H9 (cell line): Measurements from ENCODE around the gene ABCG5. TPM values are rescaled to one million over a fixed set of nuclear protein-coding genes. Genes with fewer than 3 reads are reported as not detected.

Experiments
- DNase-seq: peaks from one replicate; pipeline ENCODE4 v3.0.0-alpha.2; 2017
- H2AFZ ChIP-seq: one replicate; pipeline ENCODE4 v1.6.1; 2013; ENCODE audit warnings: mild to moderate bottlenecking, low read length, control low read depth, moderate library complexity
- H2AK5ac ChIP-seq: 2 replicates; pipeline ENCODE4 v1.6.1; 2013; ENCODE audit warnings: low read length, control low read depth, mixed read lengths; ENCODE audit not compliant: insufficient read length
- H2BK120ac ChIP-seq: one replicate; pipeline ENCODE4 v1.6.1; 2013; ENCODE audit warnings: low read depth, mild to moderate bottlenecking, low read length, control low read depth, inconsistent platforms; ENCODE audit not compliant: poor library complexity, severe bottlenecking
- H2BK12ac ChIP-seq: 2 replicates; pipeline ENCODE4 v1.6.1; 2013; ENCODE audit warnings: low read length, control low read depth, mixed read lengths, low read depth; ENCODE audit not compliant: insufficient read length
- H2BK15ac ChIP-seq: 2 replicates; pipeline ENCODE4 v1.6.1; 2013; ENCODE audit warnings: low read depth, low read length, control low read depth
- H2BK20ac ChIP-seq: one replicate; pipeline ENCODE4 v1.6.1; 2013; ENCODE audit warnings: low read depth, mild to moderate bottlenecking, low read length, control low read depth, inconsistent platforms; ENCODE audit not compliant: poor library complexity, severe bottlenecking
- H2BK5ac ChIP-seq: 2 replicates; pipeline ENCODE4 v1.6.1; 2013; ENCODE audit warnings: low read length, control low read depth, mixed read lengths; ENCODE audit not compliant: insufficient read length
- H3K14ac ChIP-seq: 2 replicates; pipeline ENCODE4 v1.6.1; 2013; ENCODE audit warnings: low read length, control low read depth; ENCODE audit not compliant: insufficient read depth
- H3K18ac ChIP-seq: 2 replicates; pipeline ENCODE4 v1.6.1; 2013; ENCODE audit warnings: low read depth, mild to moderate bottlenecking, mixed read lengths, low read length, control low read depth; ENCODE audit not compliant: insufficient read length
- H3K23ac ChIP-seq: 2 replicates; pipeline ENCODE4 v1.6.1; 2013; ENCODE audit warnings: low read length, control low read depth, mixed read lengths, low read depth; ENCODE audit not compliant: insufficient read length
- H3K23me2 ChIP-seq: 2 replicates; pipeline ENCODE4 v1.6.1; 2013; ENCODE audit warnings: low read depth, mild to moderate bottlenecking, mixed read lengths, low read length, control low read depth; ENCODE audit not compliant: insufficient read length, poor library complexity, severe bottlenecking
- H3K27ac ChIP-seq: 2 replicates; pipeline ENCODE4 v1.5.1; 2013; ENCODE audit warnings: low read length, control low read depth, mixed read lengths, low read depth; ENCODE audit not compliant: insufficient read length
- H3K27me3 ChIP-seq: 2 replicates; pipeline ENCODE4 v1.6.1; 2013; ENCODE audit warnings: low read length, control low read depth, inconsistent platforms; ENCODE audit not compliant: insufficient read depth
- H3K4ac ChIP-seq: 2 replicates; pipeline ENCODE4 v1.6.1; 2013; ENCODE audit warnings: low read depth, mild to moderate bottlenecking, control low read depth, inconsistent platforms, low read length, moderate library complexity
- H3K4me1 ChIP-seq: 2 replicates; pipeline ENCODE4 v1.6.1; 2013; ENCODE audit warnings: low read length, control low read depth, inconsistent platforms; ENCODE audit not compliant: insufficient read depth
- H3K4me2 ChIP-seq: 2 replicates; pipeline ENCODE4 v1.6.1; 2013; ENCODE audit warnings: low read length, control low read depth, mixed read lengths; ENCODE audit not compliant: insufficient read length, insufficient read depth
- H3K56ac ChIP-seq: 2 replicates; pipeline ENCODE4 v1.6.1; 2013; ENCODE audit warnings: low read depth, mild to moderate bottlenecking, mixed read lengths, low read length, control low read depth; ENCODE audit not compliant: insufficient read length
- H3K79me1 ChIP-seq: 2 replicates; pipeline ENCODE4 v1.6.1; 2013; ENCODE audit warnings: low read depth, mild to moderate bottlenecking, moderate library complexity, low read length, control low read depth, inconsistent platforms; ENCODE audit not compliant: insufficient read depth, poor library complexity, severe bottlenecking
- H3K79me2 ChIP-seq: 2 replicates; pipeline ENCODE4 v1.6.1; 2013; ENCODE audit warnings: low read length, control low read depth, inconsistent platforms; ENCODE audit not compliant: insufficient read depth
- H3K9ac ChIP-seq: 2 replicates; pipeline ENCODE4 v1.6.1; 2013; ENCODE audit warnings: low read length, control low read depth, mixed read lengths; ENCODE audit not compliant: insufficient read length; ENCODE audit errors: extremely low read depth
- H3K9me3 ChIP-seq: one replicate; pipeline ENCODE4 v1.6.1; 2013; ENCODE audit warnings: low read depth, low read length, inconsistent platforms; ENCODE audit not compliant: control insufficient read depth
- H3T11ph ChIP-seq: one replicate; pipeline ENCODE4 v1.6.1; 2013; ENCODE audit warnings: mild to moderate bottlenecking, low read length, control low read depth, inconsistent platforms
- H4K20me1 ChIP-seq: one replicate; pipeline ENCODE4 v1.6.1; 2013; ENCODE audit not compliant: control insufficient read depth, insufficient read length, insufficient read depth
- H4K5ac ChIP-seq: 2 replicates; pipeline ENCODE4 v1.6.1; 2013; ENCODE audit warnings: low read depth, mild to moderate bottlenecking, mixed read lengths, low read length, control low read depth; ENCODE audit not compliant: insufficient read length
- H4K8ac ChIP-seq: replicated peaks from 2 replicates; pipeline ENCODE4 v1.6.1; 2013; ENCODE audit warnings: low read length, control low read depth, mixed read lengths, low read depth; ENCODE audit not compliant: insufficient read length
- H4K91ac ChIP-seq: 2 replicates; pipeline ENCODE4 v1.6.1; 2013; ENCODE audit warnings: low read depth, mild to moderate bottlenecking, moderate library complexity, mixed read lengths, low read length, control low read depth; ENCODE audit not compliant: insufficient read length
- H3K27ac Mint-ChIP-seq, 3 experiments: 2 replicates in 2 of 3; 3 replicates in 1 of 3; pipeline ENCODE4 v1.8.0; 2020 to 2021; ENCODE audit warnings: mixed read lengths in 3 of 3, mild to moderate bottlenecking in 1 of 3, moderate library complexity in 1 of 3
- H3K27me3 Mint-ChIP-seq: 2 replicates; pipeline ENCODE4 v1.8.0; 2021; ENCODE audit warnings: low read depth, mild to moderate bottlenecking, moderate library complexity, mixed read lengths
- H3K36me3 Mint-ChIP-seq, 3 experiments: 2 replicates in 2 of 3; 3 replicates in 1 of 3; pipeline ENCODE4 v1.8.0; 2020 to 2021; ENCODE audit warnings: low read depth in 3 of 3, mixed read lengths in 3 of 3; ENCODE audit not compliant: insufficient read depth in 1 of 3
- H3K4me1 Mint-ChIP-seq, 2 experiments: 2 replicates each; pipeline ENCODE4 v1.8.0; 2020; ENCODE audit warnings: mixed read lengths in 2 of 2
- H3K4me3 Mint-ChIP-seq, 2 experiments: 2 replicates in 1 of 2; 3 replicates in 1 of 2; pipeline ENCODE4 v1.8.0; 2020 to 2021; ENCODE audit warnings: mild to moderate bottlenecking in 2 of 2, mixed read lengths in 2 of 2, moderate library complexity in 1 of 2
- H3K9me3 Mint-ChIP-seq, 2 experiments: 2 replicates in 1 of 2; 3 replicates in 1 of 2; pipeline ENCODE4 v1.8.0; 2020; ENCODE audit warnings: mild to moderate bottlenecking in 2 of 2, mixed read lengths in 2 of 2, moderate library complexity in 1 of 2
- CTCF ChIP-seq: fragments of 200-600 bp; sonication (generic); conservative IDR thresholded peaks from 3 replicates; pipeline ENCODE4 v1.8.0; 2021; ENCODE audit warnings: antibody characterized with exemption, mild to moderate bottlenecking
- WGBS: extraction: QIAGEN DNeasy Blood & Tissue Kit; methylation state at CpG from one replicate; pipeline ENCODE4 v1.1.7; 2013; ENCODE audit warnings: missing lambda C conversion rate, low lambda C conversion rate, mixed read lengths; ENCODE audit not compliant: insufficient read length; ENCODE audit errors: extremely low coverage; 5-methylcytosine and 5-hydroxymethylcytosine counted together
- total RNA-seq: library from RNA; stranded (reverse); gene quantifications from 2 replicates; pipeline ENCODE4 v1.2.1, GENCODE V29; 2021

Gene ABCG5
- total RNA-seq, 1 experiment from 2014 or later = not detected

GRCh38 chr2:43776324-43776723, 62.3 kb downstream of the ABCG5 start:
- H3K23me2 ChIP-seq = peaks cover 7% of the 10 kb centered on the region
- no peak overlapping the region for H3T11ph ChIP-seq
- no peak overlapping the region for H4K5ac ChIP-seq
- Mint-ChIP-seq H3K36me3 (no peaks in the 10 kb centered on the region), H3K27ac (no peak overlapping the region), H3K4me3 (no peak overlapping the region), H3K27me3 (no peaks in the 10 kb centered on the region), H3K9me3 (no peaks in the 10 kb centered on the region), H3K4me1 (peaks cover 3 to 8% of the 10 kb centered on the region in 2 experiments)
- no peaks in the 10 kb centered on the region for H3K4me1 ChIP-seq
- no peak overlapping the region for H2BK20ac ChIP-seq
- H2BK120ac ChIP-seq = no peak overlapping the region
- no peak overlapping the region for H3K9ac ChIP-seq
- no peak overlapping the region for H3K4me2 ChIP-seq
- no peak overlapping the region for H2BK12ac ChIP-seq
- H3K9me3 ChIP-seq = no peaks in the 10 kb centered on the region
- H4K8ac ChIP-seq = no peak overlapping the region
- no peak overlapping the region for H2AK5ac ChIP-seq
- H2AFZ ChIP-seq = no peak overlapping the region
- TF ChIP-seq CTCF = no peak
- no peak overlapping the region for H3K18ac ChIP-seq
- no peak overlapping the region for H3K27ac ChIP-seq
- H4K20me1 ChIP-seq = no peaks in the 10 kb centered on the region
- no peaks in the 10 kb centered on the region for H3K27me3 ChIP-seq
- no peak overlapping the region for H3K23ac ChIP-seq
- DNase-seq = no peak
- H3K79me1 ChIP-seq = no peaks in the 10 kb centered on the region
- WGBS = no CpG with 5 or more reads among the region's 1 CpG
- no peaks in the 10 kb centered on the region for H3K79me2 ChIP-seq
- no peak overlapping the region for H3K56ac ChIP-seq
- no peak overlapping the region for H2BK15ac ChIP-seq
- no peak overlapping the region for H3K14ac ChIP-seq
- no peak overlapping the region for H4K91ac ChIP-seq
- H3K4ac ChIP-seq = no peak overlapping the region
- no peak overlapping the region for H2BK5ac ChIP-seq
